Esophagus muscularis mucosa (tissue), 4 donors: Measurements from ENCODE around the gene TBCB.

Experiments used
- CTCF ChIP-seq, 3 experiments: fragments of 200-600 bp in 2 of 3; fragments of 450-650 bp in 1 of 3; sonication (generic) in 2 of 3; IDR thresholded peaks; one replicate each; pipeline ENCODE4 v1.5.1; 2017 to 2019; ENCODE audit warnings: antibody characterized with exemption in 3 of 3, mild to moderate bottlenecking in 2 of 3, moderate library complexity in 1 of 3
- EP300 ChIP-seq: sonication (generic); formaldehyde crosslinking; IDR thresholded peaks from one replicate; pipeline ENCODE4 v1.6.1; 2017; ENCODE audit warnings: antibody characterized with exemption
- POLR2A ChIP-seq: fragments of 450-650 bp; IDR thresholded peaks from one replicate; pipeline ENCODE4 v1.6.1; 2017; ENCODE audit warnings: antibody characterized with exemption, moderate library complexity, mild to moderate bottlenecking, low read depth
- POLR2AphosphoS5 ChIP-seq, 2 donors: sonication (generic); formaldehyde crosslinking; IDR thresholded peaks; one replicate each; pipeline ENCODE4 v1.6.1; 2017; ENCODE audit warnings: antibody characterized with exemption in 2 of 2

- TF ChIP-seq CTCF (IDR thresholded peaks at IDR 0.05) (no peak), EP300 (no peak), POLR2A (no peak), POLR2AphosphoS5 (IDR thresholded peaks at IDR 0.05) (no peak)
Observed at GRCh38 chr19:36113425-36113824, 1.8 kb upstream of the TBCB start.
